ENCODE data around the gene NR5A2.

NR5A2 gene

GRCh38 chr1:200042552-200043335, 15.2 kb downstream of the NR5A2 start:
- TF ChIP-seq CTCF (IDR thresholded peaks at IDR 0.05; ENCODE audit: low read depth, low read length, missing control alignments), result no peak
- DNase-seq (ENCODE audit: extremely low read depth, low read depth), result no peak
- no peak overlapping the region for H3K4me3 ChIP-seq (replicated peaks; ENCODE audit: low read depth, low read length)

GRCh38 chr1:200043336-200043668, 15.8 kb downstream of the NR5A2 start:
- no peak overlapping the region for H3K4me3 ChIP-seq (replicated peaks; ENCODE audit: low read depth, low read length)
- no peak for DNase-seq (ENCODE audit: extremely low read depth, low read depth)
- no peak for TF ChIP-seq CTCF (IDR thresholded peaks at IDR 0.05; ENCODE audit: low read depth, low read length, missing control alignments)

DNA sequence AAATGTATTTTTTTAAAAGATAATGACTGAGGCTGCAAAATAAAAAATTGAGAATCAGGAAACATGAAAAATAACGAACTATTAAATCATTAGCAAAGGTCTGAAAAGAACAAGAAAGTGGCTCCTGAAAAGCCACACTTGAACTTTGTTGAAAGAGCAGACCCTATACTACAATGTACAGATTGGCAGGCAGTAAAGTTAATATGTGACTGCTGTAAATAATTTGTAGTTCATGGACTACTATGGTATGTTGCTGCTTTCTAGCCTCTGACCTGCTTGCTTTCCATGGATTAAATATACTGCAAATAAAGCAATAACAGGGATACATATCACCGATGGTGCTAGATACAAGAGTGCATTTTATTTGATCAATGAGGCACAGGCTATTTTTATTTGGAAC, 18.6 kb downstream of the NR5A2 start:
- TF ChIP-seq CTCF (IDR thresholded peaks at IDR 0.05; ENCODE audit: low read depth, low read length, missing control alignments), result no peak
- H3K4me3 ChIP-seq (replicated peaks; ENCODE audit: low read depth, low read length), result no peak overlapping the region
- no peak for DNase-seq (ENCODE audit: extremely low read depth, low read depth)

DNA sequence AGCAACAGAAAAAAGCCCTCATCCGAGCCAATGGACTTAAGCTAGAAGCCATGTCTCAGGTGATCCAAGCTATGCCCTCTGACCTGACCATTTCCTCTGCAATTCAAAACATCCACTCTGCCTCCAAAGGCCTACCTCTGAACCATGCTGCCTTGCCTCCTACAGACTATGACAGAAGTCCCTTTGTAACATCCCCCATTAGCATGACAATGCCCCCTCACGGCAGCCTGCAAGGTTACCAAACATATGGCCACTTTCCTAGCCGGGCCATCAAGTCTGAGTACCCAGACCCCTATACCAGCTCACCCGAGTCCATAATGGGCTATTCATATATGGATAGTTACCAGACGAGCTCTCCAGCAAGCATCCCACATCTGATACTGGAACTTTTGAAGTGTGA, 20.7 kb downstream of the NR5A2 start:
- no peak for TF ChIP-seq CTCF (IDR thresholded peaks at IDR 0.05; ENCODE audit: low read depth, low read length, missing control alignments)
- DNase-seq (ENCODE audit: extremely low read depth, low read depth), result no peak
- no peak overlapping the region for H3K4me3 ChIP-seq (replicated peaks; ENCODE audit: low read depth, low read length)

DNA sequence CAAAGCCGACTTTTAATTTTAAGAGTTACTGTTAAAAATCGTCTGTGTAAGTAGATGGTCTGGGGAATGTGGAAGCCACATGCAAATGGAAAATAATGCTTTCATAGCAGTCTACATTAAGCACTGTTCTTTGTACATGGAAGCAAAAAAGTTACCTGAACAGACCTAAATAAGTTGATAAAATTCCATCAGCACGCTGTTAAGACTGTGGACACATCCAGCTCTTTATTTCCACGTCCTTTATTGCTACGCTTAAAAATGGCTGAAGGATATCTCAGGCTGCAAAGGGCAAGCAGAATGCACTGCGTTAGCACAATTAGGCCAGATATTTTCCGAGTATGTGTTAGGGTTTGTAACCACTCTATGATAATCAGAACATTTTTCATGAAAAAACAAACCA, 22.3 kb downstream of the NR5A2 start:
- DNase-seq (ENCODE audit: extremely low read depth, low read depth), result no peak
- no peak overlapping the region for H3K4me3 ChIP-seq (replicated peaks; ENCODE audit: low read depth, low read length)
- no peak for TF ChIP-seq CTCF (IDR thresholded peaks at IDR 0.05; ENCODE audit: low read depth, low read length, missing control alignments)

- TF ChIP-seq CTCF (IDR thresholded peaks at IDR 0.05; ENCODE audit: low read depth, low read length, missing control alignments), result no peak
- no peak overlapping the region for H3K4me3 ChIP-seq (replicated peaks; ENCODE audit: low read depth, low read length)
- no peak for DNase-seq (ENCODE audit: extremely low read depth, low read depth)
Observed at GRCh38 chr1:200051620-200052019, 24.1 kb downstream of the NR5A2 start.

- DNase-seq (ENCODE audit: extremely low read depth, low read depth), result no peak
- no peak for TF ChIP-seq CTCF (IDR thresholded peaks at IDR 0.05; ENCODE audit: low read depth, low read length, missing control alignments)
- H3K4me3 ChIP-seq (replicated peaks; ENCODE audit: low read depth, low read length), result no peak overlapping the region
Observed at GRCh38 chr1:200053091-200053490, 25.6 kb downstream of the NR5A2 start.

All from HFF-Myc (cell line).